Skeletal muscle satellite cell (primary cell): ENCODE results near the gene CHD6.
A peak's percentile ranks its signal among the peaks of the same experiment; 100 is the strongest.

ENCODE experiments used
- H3K27me3 ChIP-seq: 2 replicates; pipeline ENCODE4 v1.7.0; 2013; ENCODE audit warnings: low read length; ENCODE audit not compliant: control insufficient read depth, insufficient read depth
- H3K36me3 ChIP-seq: 2 replicates; pipeline ENCODE4 v1.7.0; 2013; ENCODE audit warnings: mild to moderate bottlenecking, control low read depth, low read length; ENCODE audit not compliant: insufficient read depth
- H3K4me1 ChIP-seq: 2 replicates; pipeline ENCODE4 v1.7.0; 2013; ENCODE audit warnings: low read length; ENCODE audit not compliant: control insufficient read depth, insufficient read depth
- H3K4me2 ChIP-seq: 2 replicates; pipeline ENCODE4 v1.7.0; 2013; ENCODE audit warnings: mild to moderate bottlenecking, low read length
- H3K4me3 ChIP-seq: 2 replicates; pipeline ENCODE4 v1.7.0; 2013; ENCODE audit warnings: low read length
- H3K9ac ChIP-seq: 2 replicates; pipeline ENCODE4 v1.7.0; 2013; ENCODE audit warnings: mild to moderate bottlenecking, low read depth, low read length, moderate library complexity
- H3K9me3 ChIP-seq: replicated peaks from 2 replicates; pipeline ENCODE4 v1.7.0; 2013; ENCODE audit warnings: mild to moderate bottlenecking, control low read depth, low read length

Gene CHD6

DNA sequence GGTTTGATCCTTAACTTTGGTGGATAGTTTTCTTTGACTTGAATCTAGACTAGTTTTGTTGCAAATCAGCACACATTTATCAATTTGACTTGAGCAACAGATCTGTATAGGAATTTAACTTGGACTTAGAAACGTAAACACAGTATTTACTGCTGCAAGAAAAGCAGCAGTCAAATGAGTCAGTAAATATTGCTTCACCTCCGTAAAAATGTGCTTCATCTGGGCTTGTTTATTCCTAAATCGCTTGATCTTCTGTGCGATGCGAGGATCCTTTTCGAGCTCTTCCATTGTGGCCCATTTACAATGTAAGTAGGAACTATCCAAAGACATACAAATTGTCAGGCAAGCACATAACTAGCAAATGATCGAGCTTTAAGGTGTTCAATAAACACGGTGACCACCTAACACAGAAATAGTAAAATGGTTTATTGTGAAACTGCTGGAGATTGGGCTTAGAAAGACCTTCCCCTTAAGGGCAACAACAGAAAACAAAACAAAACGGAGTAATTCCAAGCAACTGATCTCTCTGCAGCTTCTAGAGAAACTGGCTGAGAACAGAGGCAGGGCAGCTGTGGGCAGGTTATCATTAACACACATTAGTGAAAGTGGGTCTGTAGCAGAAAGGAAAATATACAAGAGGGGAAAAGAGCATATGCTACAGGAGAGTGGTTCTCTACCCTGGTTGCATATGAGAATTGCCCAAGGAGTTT lies 120.8 kb downstream of the CHD6 start:
- H3K4me1 ChIP-seq: no peaks in the 10 kb centered on the region
- H3K27me3 ChIP-seq: no peaks in the 10 kb centered on the region
- no peak overlapping the region for H3K9ac ChIP-seq
- H3K36me3 ChIP-seq: peaks cover 23% of the 10 kb centered on the region
- no peaks in the 10 kb centered on the region for H3K9me3 ChIP-seq
- H3K4me3 ChIP-seq: no peak overlapping the region
- no peak overlapping the region for H3K4me2 ChIP-seq

DNA sequence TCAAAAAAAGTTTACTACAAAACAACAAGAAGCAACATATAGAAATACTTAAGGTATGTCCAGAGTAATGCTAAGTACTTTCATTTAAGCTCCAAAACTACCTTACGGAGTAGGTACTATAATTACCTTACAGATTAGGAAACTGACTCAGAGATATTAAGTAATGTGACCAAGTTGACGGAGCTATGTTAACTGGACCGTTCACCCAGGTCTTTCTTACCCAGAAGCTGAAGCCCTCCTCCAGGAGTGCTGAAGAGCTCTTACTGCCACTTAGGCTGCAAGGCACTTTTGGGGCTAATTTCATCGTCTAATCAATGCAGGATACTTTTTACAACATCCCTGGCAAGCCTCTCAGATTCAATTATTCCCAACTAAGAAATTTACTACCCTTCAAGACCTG lies 123.7 kb downstream of the CHD6 start:
- Histone ChIP-seq H3K9ac (no peak overlapping the region), H3K4me3 (no peak overlapping the region), H3K27me3 (no peaks in the 10 kb centered on the region), H3K4me1 (no peaks in the 10 kb centered on the region), H3K4me2 (no peak overlapping the region), H3K36me3 (peaks cover 42% of the 10 kb centered on the region), H3K9me3 (no peaks in the 10 kb centered on the region)

DNA sequence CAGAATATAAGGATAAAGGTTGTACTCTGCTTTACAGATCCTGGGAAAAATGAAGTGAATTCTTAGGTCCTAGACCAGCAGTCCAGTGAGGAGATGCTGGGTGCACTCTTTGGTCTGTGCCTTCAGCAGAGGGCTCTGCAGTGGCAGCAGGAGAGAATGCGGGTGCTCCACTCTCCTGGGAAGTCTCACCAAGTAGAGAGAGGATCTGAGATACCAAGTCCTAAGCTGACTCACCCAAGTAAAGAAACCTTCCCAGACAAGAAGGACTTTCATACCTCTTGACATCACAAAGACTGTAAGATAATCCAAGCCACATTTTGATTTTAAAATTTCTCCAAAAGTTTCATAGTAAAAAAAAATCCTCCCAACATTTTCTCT lies 134.6 kb downstream of the CHD6 start:
- no peak overlapping the region for H3K4me3 ChIP-seq

DNA sequence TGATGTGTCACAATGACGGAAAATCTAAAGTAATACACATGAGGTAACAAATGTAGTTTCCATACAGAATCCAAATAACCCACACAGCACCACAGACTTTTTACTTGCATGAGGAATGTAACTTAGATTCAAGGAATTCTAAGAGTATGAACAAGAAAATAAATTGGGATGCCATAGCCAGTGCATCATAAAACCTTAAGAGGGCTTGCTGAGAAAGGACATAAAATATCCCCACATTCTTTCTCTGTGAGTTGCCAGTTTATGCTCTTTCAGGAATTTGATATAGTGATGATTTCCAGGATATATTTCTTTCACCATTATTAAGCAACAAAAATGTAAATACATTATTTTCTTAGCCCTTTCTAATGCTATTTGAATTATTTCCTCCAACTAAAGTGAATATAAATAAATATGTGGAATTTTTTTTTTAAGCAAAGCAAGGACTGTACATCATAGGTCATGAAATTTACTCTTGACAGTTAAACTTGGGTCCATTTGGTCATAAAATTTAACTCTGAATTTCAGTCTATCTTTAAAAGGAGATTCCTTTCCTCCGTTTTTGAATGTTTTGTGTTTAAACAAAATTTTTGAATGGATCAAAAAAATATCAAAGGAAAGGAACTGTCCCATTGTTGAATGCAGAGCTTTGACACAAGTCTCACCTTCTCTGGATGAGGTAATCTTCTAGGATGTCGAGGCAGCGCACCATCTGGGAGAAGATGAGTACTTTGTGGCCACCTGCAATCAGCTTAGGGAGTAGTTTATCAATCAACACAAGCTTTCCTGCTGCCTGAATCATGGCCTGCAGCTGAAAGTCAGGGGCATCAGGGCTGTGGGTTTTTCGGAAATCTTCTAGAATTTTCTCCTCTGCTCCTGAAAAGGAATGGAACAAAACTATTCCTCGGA lies 135.3 kb downstream of the CHD6 start:
- peaks cover 28% of the 10 kb centered on the region for H3K36me3 ChIP-seq
- no peaks in the 10 kb centered on the region for H3K9me3 ChIP-seq
- H3K4me1 ChIP-seq: peaks cover 38% of the 10 kb centered on the region
- peak overlapping the region; percentile 53 for H3K4me2 ChIP-seq
- H3K27me3 ChIP-seq: no peaks in the 10 kb centered on the region
- H3K9ac ChIP-seq: peak overlapping the region; percentile 69
- peak overlapping the region; percentile 8 for H3K4me3 ChIP-seq

More for the DNA sequence above, 134.6 kb downstream of the CHD6 start:
- Histone ChIP-seq H3K36me3 (peaks cover 30% of the 10 kb centered on the region), H3K9ac (peak overlapping the region; percentile 60), H3K4me2 (peak overlapping the region; percentile 17), H3K4me1 (peaks cover 38% of the 10 kb centered on the region), H3K9me3 (no peaks in the 10 kb centered on the region), H3K27me3 (no peaks in the 10 kb centered on the region)

DNA sequence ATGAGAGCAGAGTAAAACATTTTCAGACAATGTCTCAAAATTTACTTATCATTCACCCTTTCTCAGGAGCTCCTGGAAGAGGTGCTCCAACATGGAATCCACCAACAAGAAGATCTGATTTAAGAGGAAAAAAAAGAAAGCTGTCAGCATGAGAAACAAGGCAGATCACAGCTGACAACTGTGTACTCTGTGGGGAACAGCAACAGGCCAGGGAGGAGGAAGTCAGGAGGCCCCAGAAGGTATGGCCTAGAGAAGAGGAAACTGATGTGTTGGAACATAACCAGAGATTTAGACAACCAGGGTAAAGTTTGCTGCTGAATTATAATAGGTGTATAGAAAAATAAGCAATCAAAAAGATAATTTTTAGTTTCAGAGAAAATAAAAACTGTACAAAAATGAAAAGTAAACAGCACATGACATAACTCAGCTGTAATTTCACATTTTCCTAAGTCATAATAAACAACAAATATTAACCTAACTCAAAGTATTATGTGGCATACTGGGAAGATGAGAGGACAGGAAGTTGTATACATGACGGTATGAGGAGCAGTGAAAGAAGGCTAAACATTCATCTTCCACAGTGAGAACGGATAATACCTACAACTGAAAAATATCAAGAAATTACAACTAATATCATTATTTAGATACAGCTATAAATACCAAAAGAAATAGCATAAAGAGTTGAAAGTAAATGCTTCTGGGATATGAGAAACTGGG lies 138.0 kb downstream of the CHD6 start:
- Histone ChIP-seq H3K4me1 (peaks cover 56% of the 10 kb centered on the region), H3K27me3 (no peaks in the 10 kb centered on the region), H3K9ac (no peak overlapping the region), H3K4me2 (no peak overlapping the region), H3K4me3 (no peak overlapping the region), H3K9me3 (no peaks in the 10 kb centered on the region), H3K36me3 (peaks cover 13% of the 10 kb centered on the region)

DNA sequence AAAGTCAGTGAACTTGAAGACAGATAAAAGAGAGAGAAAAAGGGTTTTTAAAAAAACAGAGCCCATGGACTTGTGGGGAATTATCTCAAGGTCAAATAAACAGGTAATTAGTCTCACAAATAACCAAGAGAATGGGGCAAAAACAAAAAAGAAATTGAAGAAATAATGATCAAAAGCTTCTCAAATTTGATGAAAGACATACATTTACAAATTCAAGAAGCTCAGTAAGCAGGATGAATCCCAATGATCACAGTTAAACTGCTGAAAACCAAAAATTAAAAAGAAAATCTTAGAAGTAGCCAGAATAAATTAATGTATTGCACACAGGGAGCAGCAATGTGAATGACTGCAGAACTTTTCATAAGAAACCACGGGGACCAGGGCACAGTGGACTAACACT lies 139.1 kb downstream of the CHD6 start:
- H3K36me3 ChIP-seq: peaks cover 8% of the 10 kb centered on the region

DNA sequence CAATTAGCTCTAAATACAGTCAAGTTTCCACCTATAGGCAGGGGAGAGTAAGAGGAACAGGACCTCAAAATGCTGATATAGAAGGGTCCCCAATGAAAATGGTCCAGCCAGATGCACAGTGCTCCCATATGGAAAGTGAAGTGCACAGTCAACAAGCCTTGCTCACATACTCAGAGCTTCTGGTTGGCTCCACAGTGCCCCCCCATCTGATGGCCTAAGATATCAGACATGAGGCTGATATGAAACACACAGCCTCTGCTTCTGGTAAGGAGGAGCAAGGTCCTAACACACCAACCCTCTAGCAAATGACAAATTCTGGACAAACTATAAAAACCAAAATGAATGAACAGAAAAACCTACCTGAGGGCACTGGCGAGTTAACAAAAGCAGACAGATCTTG lies 140.2 kb downstream of the CHD6 start:
- Histone ChIP-seq H3K9me3 (no peaks in the 10 kb centered on the region), H3K9ac (no peak overlapping the region), H3K4me1 (peaks cover 43% of the 10 kb centered on the region), H3K4me3 (no peak overlapping the region), H3K4me2 (no peak overlapping the region), H3K36me3 (peaks cover 5% of the 10 kb centered on the region), H3K27me3 (no peaks in the 10 kb centered on the region)

More for the DNA sequence above, 139.1 kb downstream of the CHD6 start:
- H3K4me3 ChIP-seq: no peak overlapping the region
- no peak overlapping the region for H3K9ac ChIP-seq
- H3K9me3 ChIP-seq: no peaks in the 10 kb centered on the region
- no peak overlapping the region for H3K4me2 ChIP-seq
- no peaks in the 10 kb centered on the region for H3K27me3 ChIP-seq
- peaks cover 54% of the 10 kb centered on the region for H3K4me1 ChIP-seq

DNA sequence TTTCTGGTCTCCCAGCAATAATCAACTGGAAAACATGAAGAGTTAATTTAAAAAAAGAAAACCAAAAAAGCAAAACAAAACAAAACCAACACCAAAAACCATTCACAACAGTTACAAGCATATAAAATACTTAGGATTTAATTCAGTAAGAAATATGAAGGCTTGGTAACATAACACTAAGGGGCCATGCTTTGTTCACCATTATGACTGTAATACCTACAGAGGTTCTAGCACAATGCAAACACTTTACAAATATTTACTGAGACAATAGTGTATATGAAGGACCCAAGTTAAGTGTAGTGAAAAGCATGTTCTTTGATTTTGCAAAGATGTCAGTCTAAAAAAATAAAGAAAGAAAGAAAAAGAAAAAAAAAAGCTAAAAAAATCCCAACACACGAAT lies 141.7 kb downstream of the CHD6 start:
- no peaks in the 10 kb centered on the region for H3K27me3 ChIP-seq
- H3K9ac ChIP-seq: no peak overlapping the region

DNA sequence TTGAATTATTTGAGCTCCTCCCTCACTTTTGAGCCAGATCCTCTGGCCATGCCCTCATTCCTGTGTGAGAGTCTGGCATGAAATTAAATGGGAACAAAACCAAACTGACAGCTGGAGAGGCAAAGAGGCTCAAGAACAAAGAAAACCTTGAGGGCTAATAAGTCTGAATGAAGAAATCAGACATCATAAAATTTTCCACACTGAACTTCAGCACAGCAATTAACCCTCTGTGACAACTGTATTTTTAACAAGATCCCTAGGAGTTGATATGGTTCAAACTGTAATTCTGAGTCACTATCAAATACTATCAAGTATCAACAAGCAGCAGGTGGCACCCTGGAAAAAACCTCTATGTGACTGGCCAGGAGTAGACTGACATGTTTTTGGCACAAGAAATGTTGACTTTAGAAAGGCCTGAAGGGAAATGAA lies 142.2 kb downstream of the CHD6 start:
- Histone ChIP-seq H3K9me3 (no peaks in the 10 kb centered on the region), H3K4me1 (peaks cover 34% of the 10 kb centered on the region), H3K9ac (peak overlapping the region; percentile 23), H3K4me3 (no peak overlapping the region), H3K27me3 (no peaks in the 10 kb centered on the region), H3K4me2 (peak overlapping the region; percentile 18), H3K36me3 (peaks cover 10% of the 10 kb centered on the region)

More for the DNA sequence above, 141.7 kb downstream of the CHD6 start:
- H3K4me2 ChIP-seq: peak overlapping the region; percentile 18
- H3K4me3 ChIP-seq: no peak overlapping the region
- no peaks in the 10 kb centered on the region for H3K9me3 ChIP-seq
- peaks cover 31% of the 10 kb centered on the region for H3K4me1 ChIP-seq
- peaks cover 10% of the 10 kb centered on the region for H3K36me3 ChIP-seq

DNA sequence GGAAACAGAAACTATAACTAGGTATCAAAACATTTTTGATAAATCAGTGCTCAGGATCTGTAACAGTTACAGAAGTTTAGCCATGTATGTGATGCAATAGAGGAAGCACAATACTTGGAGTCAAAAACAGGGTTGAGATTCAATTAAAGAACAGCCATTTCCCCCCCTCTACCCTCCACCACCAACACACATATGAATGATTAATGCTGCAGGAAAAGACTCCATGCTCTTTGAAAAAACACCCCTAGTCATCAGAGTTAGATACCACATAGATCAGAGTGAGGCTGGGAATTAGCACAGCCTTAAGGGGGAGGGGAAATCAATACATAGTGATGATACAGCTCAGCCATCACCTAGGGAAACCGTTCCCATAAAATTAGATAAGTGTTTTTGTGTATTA lies 142.7 kb downstream of the CHD6 start:
- Histone ChIP-seq H3K9ac (peak overlapping the region; percentile 23), H3K27me3 (no peaks in the 10 kb centered on the region), H3K36me3 (peaks cover 10% of the 10 kb centered on the region), H3K4me2 (peak overlapping the region; percentile 18), H3K9me3 (no peaks in the 10 kb centered on the region), H3K4me3 (no peak overlapping the region), H3K4me1 (peaks cover 36% of the 10 kb centered on the region)

DNA sequence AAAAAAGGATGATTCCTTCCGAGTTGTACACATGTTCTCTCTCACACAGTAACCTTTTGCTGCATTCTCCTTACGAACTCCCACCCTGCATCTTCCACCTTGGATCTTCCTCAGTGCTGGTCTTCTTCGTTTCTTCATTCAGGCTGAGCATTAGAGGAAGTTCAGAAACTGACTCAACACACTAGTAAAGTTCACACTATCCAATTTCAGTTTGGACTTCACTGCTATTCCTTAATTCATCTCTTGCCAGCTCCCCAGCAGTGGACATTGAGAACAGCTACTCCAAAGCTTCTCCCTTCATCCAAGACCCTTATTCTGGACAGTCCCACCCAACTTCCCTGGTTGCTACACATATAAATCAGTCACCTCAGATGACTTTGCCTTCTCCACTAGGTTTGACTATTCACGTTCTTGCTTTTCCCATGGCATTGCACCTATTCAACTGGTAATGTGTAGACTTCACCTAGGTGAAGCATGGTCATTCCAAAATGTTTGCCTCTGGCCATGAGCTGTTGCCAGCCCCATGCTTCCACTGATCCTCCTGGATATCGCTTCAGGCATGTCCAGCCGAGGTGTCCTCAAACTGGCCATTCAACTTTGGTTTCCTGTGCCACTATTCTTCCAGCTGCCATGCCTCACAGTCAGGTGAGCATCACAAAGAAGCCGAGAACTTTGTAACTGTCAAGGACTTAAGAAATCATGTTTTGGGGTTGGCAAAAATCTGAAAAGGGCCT lies 147.6 kb downstream of the CHD6 start:
- Histone ChIP-seq H3K9ac (no peak overlapping the region), H3K4me3 (no peak overlapping the region), H3K4me1 (peaks cover 26% of the 10 kb centered on the region), H3K36me3 (peaks cover 22% of the 10 kb centered on the region), H3K9me3 (no peaks in the 10 kb centered on the region), H3K4me2 (no peak overlapping the region), H3K27me3 (no peaks in the 10 kb centered on the region)
